H1 (cell line): ENCODE data around the gene YPEL2. TPM values are rescaled to one million over a fixed set of nuclear protein-coding genes. Genes with fewer than 3 reads are reported as not detected.

Source experiments
- CTCF ChIA-PET: fragments of 300-600 bp; sonication (Branson Sonifier 250); formaldehyde crosslinking; loops from one replicate; lab custom pipeline; 2021; ENCODE audit not compliant: partially characterized antibody; lab: Charles Lee
- POLR2A ChIA-PET: fragments of 300-600 bp; sonication (Branson Sonifier 250); formaldehyde crosslinking; loops from one replicate; lab custom pipeline; 2021; ENCODE audit warnings: inconsistent platforms; ENCODE audit not compliant: partially characterized antibody; lab: Charles Lee
- DNase-seq, 2 experiments: peaks; one replicate each; pipeline versions ENCODE4 v3.0.0 to v3.0.0-alpha.2; 2010 to 2022; ENCODE audit warnings: low spot score in 2 of 2, low read depth in 1 of 2, mixed read lengths in 1 of 2
- FAIRE-seq: peaks from 2 replicates; lab custom pipeline; 2011; peaks lifted over from hg19 to GRCh38; lab: Jason Lieb, UNC
- H2AFZ ChIP-seq: 2 replicates; pipeline ENCODE4 v1.8.1; 2012; ENCODE audit warnings: low read length, inconsistent platforms
- H2AK5ac ChIP-seq: 2 replicates; pipeline ENCODE4 v1.6.1; 2013; ENCODE audit warnings: low read depth, low read length
- H2BK120ac ChIP-seq: replicated peaks from 2 replicates; pipeline ENCODE3; 2013; ENCODE audit warnings: low read depth, low read length, inconsistent platforms
- H2BK12ac ChIP-seq: 2 replicates; pipeline ENCODE4 v1.6.1; 2013; ENCODE audit warnings: low read depth, low read length
- H2BK15ac ChIP-seq: 2 replicates; pipeline ENCODE4 v1.6.1; 2013; ENCODE audit warnings: low read length
- H2BK20ac ChIP-seq: 2 replicates; pipeline ENCODE4 v1.6.1; 2013; ENCODE audit warnings: low read length
- H2BK5ac ChIP-seq: 2 replicates; pipeline ENCODE4 v1.6.1; 2013; ENCODE audit warnings: low read depth, low read length
- H3K14ac ChIP-seq: 2 replicates; pipeline ENCODE4 v1.6.1; 2013; ENCODE audit warnings: inconsistent platforms; ENCODE audit not compliant: insufficient read length
- H3K18ac ChIP-seq: 2 replicates; pipeline ENCODE4 v1.6.1; 2013; ENCODE audit warnings: low read length; ENCODE audit errors: extremely low read depth
- H3K23ac ChIP-seq: 2 replicates; pipeline ENCODE4 v1.6.1; 2013; ENCODE audit warnings: inconsistent platforms; ENCODE audit not compliant: insufficient read length
- H3K23me2 ChIP-seq: 2 replicates; pipeline ENCODE4 v1.6.1; 2013; ENCODE audit warnings: low read depth, low read length
- H3K27ac ChIP-seq: 2 replicates; pipeline ENCODE4 v1.6.1; 2011; ENCODE audit warnings: low read depth, low read length, inconsistent platforms
- H3K27me3 ChIP-seq, 4 experiments: replicated peaks in 1 of 4; 1 replicate in 1 of 4; 2 replicates in 3 of 4; pipeline versions ENCODE4 v1.6.1 to v1.8.1; 2011 to 2013; ENCODE audit warnings: low read length in 3 of 4, mild to moderate bottlenecking in 3 of 4, inconsistent platforms in 2 of 4, mixed read lengths in 2 of 4, moderate library complexity in 1 of 4; ENCODE audit not compliant: control insufficient read depth in 3 of 4, insufficient read depth in 3 of 4; ENCODE audit errors: extremely low read depth in 1 of 4
- H3K36me3 ChIP-seq, 4 experiments: 2 replicates each; pipeline versions ENCODE4 v1.6.1 to v1.8.1; 2011 to 2013; ENCODE audit warnings: mild to moderate bottlenecking in 4 of 4, low read length in 3 of 4, moderate library complexity in 2 of 4, control low read depth in 1 of 4, inconsistent platforms in 1 of 4; ENCODE audit not compliant: insufficient read depth in 4 of 4, control insufficient read depth in 2 of 4
- H3K4ac ChIP-seq: replicated peaks from 2 replicates; pipeline ENCODE3; 2013; ENCODE audit warnings: low read length, low read depth, mixed read lengths, inconsistent platforms; ENCODE audit not compliant: insufficient read length
- H3K4me1 ChIP-seq, 4 experiments: replicated peaks in 1 of 4; 1 replicate in 1 of 4; 2 replicates in 3 of 4; pipeline versions ENCODE4 v1.6.1 to v1.8.1; 2011 to 2013; ENCODE audit warnings: low read length in 3 of 4, inconsistent platforms in 2 of 4, mixed read lengths in 1 of 4; ENCODE audit not compliant: insufficient read depth in 4 of 4, control insufficient read depth in 3 of 4
- H3K4me2 ChIP-seq, 2 experiments: 2 replicates each; pipeline versions ENCODE4 v1.6.1 to v1.8.1; 2011 to 2013; ENCODE audit warnings: low read depth in 2 of 2, low read length in 2 of 2, control low read depth in 1 of 2, inconsistent platforms in 1 of 2, mild to moderate bottlenecking in 1 of 2; ENCODE audit not compliant: insufficient read depth in 1 of 2
- H3K4me3 ChIP-seq, 4 experiments: fragments of 200-600, 300-600 bp in 1 of 4; sonication (generic), shearing (Covaris generic), sonication (Bioruptor Twin) in 1 of 4; 2 replicates each; pipeline versions ENCODE4 v1.5.1 to v1.8.1; 2011 to 2016; ENCODE audit warnings: low read length in 4 of 4, low read depth in 3 of 4, control low read depth in 2 of 4, inconsistent platforms in 2 of 4, mild to moderate bottlenecking in 2 of 4, mixed read lengths in 1 of 4, moderate library complexity in 1 of 4; ENCODE audit not compliant: insufficient read depth in 2 of 4; ENCODE audit errors: extremely low read depth in 1 of 4
- H3K56ac ChIP-seq: replicated peaks from 2 replicates; pipeline ENCODE3; 2013; ENCODE audit warnings: low read depth, mild to moderate bottlenecking, mixed read lengths, low read length, inconsistent platforms; ENCODE audit not compliant: insufficient read length
- H3K79me1 ChIP-seq: 2 replicates; pipeline ENCODE4 v1.6.1; 2013; ENCODE audit warnings: low read depth, low read length, control low read depth
- H3K79me2 ChIP-seq, 2 experiments: 2 replicates each; pipeline versions ENCODE4 v1.6.1 to v1.8.1; 2012 to 2013; ENCODE audit warnings: low read length in 2 of 2, mild to moderate bottlenecking in 2 of 2, inconsistent platforms in 1 of 2; ENCODE audit not compliant: insufficient read depth in 2 of 2, control insufficient read depth in 1 of 2
- H3K9ac ChIP-seq, 4 experiments: replicated peaks in 1 of 4; 1 replicate in 1 of 4; 2 replicates in 3 of 4; pipeline versions ENCODE4 v1.6.1 to v1.8.1; 2011 to 2013; ENCODE audit warnings: low read depth in 3 of 4, low read length in 3 of 4, control low read depth in 2 of 4, mild to moderate bottlenecking in 2 of 4, moderate library complexity in 2 of 4, inconsistent platforms in 1 of 4; ENCODE audit errors: extremely low read depth in 1 of 4
- H3K9me3 ChIP-seq, 2 experiments: 2 replicates each; pipeline versions ENCODE4 v1.6.1 to v1.8.1; 2012 to 2013; ENCODE audit warnings: mild to moderate bottlenecking in 2 of 2, moderate library complexity in 2 of 2, control low read depth in 1 of 2, inconsistent platforms in 1 of 2, low read depth in 1 of 2, low read length in 1 of 2, mixed read lengths in 1 of 2; ENCODE audit not compliant: insufficient read depth in 2 of 2
- H4K20me1 ChIP-seq, 2 experiments: replicated peaks in 1 of 2; 2 replicates each; pipeline versions ENCODE3 to v1.8.1; 2011 to 2013; ENCODE audit warnings: inconsistent platforms in 2 of 2, low read length in 2 of 2, mild to moderate bottlenecking in 1 of 2; ENCODE audit not compliant: insufficient read depth in 2 of 2, control insufficient read depth in 1 of 2
- H4K5ac ChIP-seq: 2 replicates; pipeline ENCODE4 v1.6.1; 2013; ENCODE audit warnings: low read length, low read depth, mixed read lengths, inconsistent platforms; ENCODE audit not compliant: insufficient read length
- H4K8ac ChIP-seq: 2 replicates; pipeline ENCODE4 v1.8.0; 2013; ENCODE audit warnings: mild to moderate bottlenecking, moderate library complexity, low read length, inconsistent platforms; ENCODE audit not compliant: insufficient read depth; ENCODE audit errors: extremely low read depth
- H4K91ac ChIP-seq: replicated peaks from 2 replicates; pipeline ENCODE3; 2013; ENCODE audit warnings: low read length, mixed read lengths, inconsistent platforms; ENCODE audit not compliant: insufficient read length
- CEBPB ChIP-seq: IDR thresholded peaks from 2 replicates; pipeline ENCODE4 v1.6.1; 2012; ENCODE audit warnings: low read depth, low read length
- CREB1 ChIP-seq: IDR thresholded peaks from 2 replicates; pipeline ENCODE4 v1.6.1; 2012; ENCODE audit warnings: inconsistent platforms
- CTBP2 ChIP-seq: IDR thresholded peaks from 2 replicates; pipeline ENCODE4 v1.7.0; 2011; ENCODE audit warnings: borderline replicate concordance, mild to moderate bottlenecking, moderate library complexity, mixed read lengths, low read length; ENCODE audit not compliant: insufficient read depth, insufficient read length
- EP300 ChIP-seq, 2 experiments: IDR thresholded peaks; 1 replicate in 1 of 2; 2 replicates in 1 of 2; pipeline ENCODE4 v1.6.1; 2011 to 2012; ENCODE audit warnings: low read depth in 2 of 2, low read length in 2 of 2, mild to moderate bottlenecking in 2 of 2, borderline replicate concordance in 1 of 2, inconsistent platforms in 1 of 2, moderate library complexity in 1 of 2
- KDM4A ChIP-seq: IDR thresholded peaks from one replicate; pipeline ENCODE4 v1.7.1; 2012; ENCODE audit warnings: low read depth, mild to moderate bottlenecking, moderate library complexity, low read length, inconsistent platforms; ENCODE audit not compliant: severe bottlenecking
- NRF1 ChIP-seq: IDR thresholded peaks from 2 replicates; pipeline ENCODE4 v1.6.1; 2011; ENCODE audit warnings: mild to moderate bottlenecking, low read depth, low read length, improper control_type of control experiment
- POLR2AphosphoS5 ChIP-seq: IDR thresholded peaks from 2 replicates; pipeline ENCODE4 v1.6.1; 2011; ENCODE audit warnings: low read depth, low read length
- SIX5 ChIP-seq: IDR thresholded peaks from 2 replicates; pipeline ENCODE4 v1.6.1; 2011; ENCODE audit warnings: mild to moderate bottlenecking, low read depth, low read length
- SRF ChIP-seq: IDR thresholded peaks from 2 replicates; pipeline ENCODE4 v1.6.1; 2011; ENCODE audit warnings: mild to moderate bottlenecking, low read depth, low read length, moderate library complexity
- TAF1 ChIP-seq: IDR thresholded peaks from 2 replicates; pipeline ENCODE4 v1.6.1; 2011; ENCODE audit warnings: mild to moderate bottlenecking, low read depth, low read length
- TBP ChIP-seq: IDR thresholded peaks from 2 replicates; pipeline ENCODE4 v1.6.1; 2011; ENCODE audit warnings: low read depth, low read length, improper control_type of control experiment
- whole genome bisulfite sequencing, 2 experiments: shearing (Covaris generic) in 1 of 2; methylation state at CpG; one replicate each; pipeline versions ENCODE4 v1.1.6 to v1.1.7; 2013 to 2015; ENCODE audit warnings: low lambda C conversion rate in 2 of 2, mixed read lengths in 2 of 2, inconsistent platforms in 1 of 2, low coverage in 1 of 2, missing lambda C conversion rate in 1 of 2; ENCODE audit not compliant: insufficient replicate concordance in 2 of 2, insufficient coverage in 1 of 2, insufficient read length in 1 of 2; ENCODE audit errors: extremely low coverage in 1 of 2, missing lambda C conversion rate in 1 of 2; 5-methylcytosine and 5-hydroxymethylcytosine counted together
- polyA plus RNA-seq, 7 experiments: library from polyadenylated mRNA; depleted of rRNA in 3 of 7; stranded (reverse) in 5 of 7; unstranded in 2 of 7; fragments of >200 nt in 5 of 7; fragments of 200-250 nt in 2 of 7; gene quantifications; 1 replicate in 5 of 7; 2 replicates in 1 of 7; 4 replicates in 1 of 7; pipeline versions ENCODE4 v1.2.1 to v1.2.3, GENCODE V29; 2011 to 2013; ENCODE audit warnings: missing spikeins in 2 of 7, mixed read lengths in 2 of 7
- total RNA-seq: library from RNA; stranded (reverse); fragmentation: NEBNext Ultra II Directional; extraction: Animal tissue kit (Norgen Biotek cat#: 25700); gene quantifications from 2 replicates; pipeline ENCODE4 v1.2.1, GENCODE V29; 2021
- TF ChIP-seq, protein P1 (sequence below): IDR thresholded peaks from 2 replicates; pipeline ENCODE4 v1.6.1; 2012; ENCODE audit warnings: inconsistent platforms

YPEL2 gene
- total and polyA plus RNA-seq, 2 of the 8 experiments (the other 6 are each of a cell fraction or from before 2014, with no cell fraction given): 1.6 to 3.5 TPM

DNA sequence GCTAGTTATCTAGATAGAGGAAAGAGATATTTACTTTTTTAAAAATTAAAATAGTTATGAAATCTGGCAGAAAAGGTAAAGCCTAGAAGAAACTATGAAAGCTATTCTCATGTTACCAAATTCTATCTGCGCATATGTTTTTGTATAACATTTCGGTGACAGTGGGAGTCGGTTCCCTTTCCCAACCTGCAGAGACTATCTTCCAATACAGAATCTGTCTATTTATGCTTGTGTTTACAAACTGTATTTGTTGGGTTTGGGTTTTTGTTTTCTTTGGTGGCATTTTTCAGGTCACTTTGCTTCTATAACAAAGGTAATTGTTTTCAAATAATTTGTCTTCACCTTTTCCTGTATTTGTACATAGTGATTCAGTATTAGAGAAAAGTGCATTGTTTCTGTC is 69.8 kb downstream of the YPEL2 start:
- no peak overlapping the region for H2BK5ac ChIP-seq
- H3K79me2 ChIP-seq: no peaks in the 10 kb centered on the region
- DNase-seq (no peak), FAIRE-seq (no peak)
- H3K4me2 ChIP-seq: no peak overlapping the region
- H2BK120ac ChIP-seq: no peak overlapping the region
- TF ChIP-seq POLR2AphosphoS5 (no peak), CREB1 (no peak), CEBPB (no peak), TAF1 (no peak), NRF1 (no peak), SIX5 (no peak), CTBP2 (no peak), KDM4A (no peak), EP300 (IDR thresholded peaks at IDR 0.05; ENCODE audit: borderline replicate concordance in 1 of 2, low read depth in 2 of 2, low read length in 2 of 2) (no peak), SRF (no peak), TBP (no peak)
- TF ChIP-seq, protein P1, sequence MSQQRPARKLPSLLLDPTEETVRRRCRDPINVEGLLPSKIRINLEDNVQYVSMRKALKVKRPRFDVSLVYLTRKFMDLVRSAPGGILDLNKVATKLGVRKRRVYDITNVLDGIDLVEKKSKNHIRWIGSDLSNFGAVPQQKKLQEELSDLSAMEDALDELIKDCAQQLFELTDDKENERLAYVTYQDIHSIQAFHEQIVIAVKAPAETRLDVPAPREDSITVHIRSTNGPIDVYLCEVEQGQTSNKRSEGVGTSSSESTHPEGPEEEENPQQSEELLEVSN: no peak
- H3K9me3 ChIP-seq: no peaks in the 10 kb centered on the region
- H2AFZ ChIP-seq: no peak overlapping the region
- no peak overlapping the region for H3K4me3 ChIP-seq
- ChIA-PET CTCF (interaction anchor here (1.6 to 2.8 kb wide), 2 partner anchors 72 to 90 kb away, joined by 3 to 10 read pairs; no protein-coding TSS in a partner anchor), POLR2A (no interaction called here)
- H3K18ac ChIP-seq: no peak overlapping the region
- no peak overlapping the region for H3K23ac ChIP-seq
- H4K5ac ChIP-seq: no peak overlapping the region
- no peak overlapping the region for H4K91ac ChIP-seq
- H2AK5ac ChIP-seq: no peak overlapping the region
- no peak overlapping the region for H3K4ac ChIP-seq
- no peak overlapping the region for H2BK12ac ChIP-seq
- no peak overlapping the region for H4K8ac ChIP-seq
- H3K36me3 ChIP-seq: no peaks in the 10 kb centered on the region; a peak in 1 of 8 replicates
- H3K56ac ChIP-seq: no peak overlapping the region
- 98% methylated on average over 3 of the region's 3 CpGs; no CpG with 5 or more reads in 1 of the 2 experiments for WGBS, 2 experiments
- no peaks in the 10 kb centered on the region for H4K20me1 ChIP-seq
- H3K79me1 ChIP-seq: no peaks in the 10 kb centered on the region
- no peaks in the 10 kb centered on the region for H3K27me3 ChIP-seq
- H2BK20ac ChIP-seq: no peak overlapping the region
- H2BK15ac ChIP-seq: no peak overlapping the region
- no peak overlapping the region for H3K9ac ChIP-seq
- no peaks in the 10 kb centered on the region for H3K4me1 ChIP-seq
- H3K14ac ChIP-seq: no peak overlapping the region
- no peak overlapping the region for H3K27ac ChIP-seq
- H3K23me2 ChIP-seq: no peaks in the 10 kb centered on the region
